GM12878 (cell line): ENCODE measurements around the gene FCHSD2. TPM values are rescaled to one million over a fixed set of nuclear protein-coding genes. Genes with fewer than 3 reads are reported as not detected.

Source experiments
- ASH2L ChIP-seq: fragments of 300-600, 200-600 bp; sonication (generic); IDR thresholded peaks from 2 replicates; pipeline ENCODE4 v1.6.1; 2017; ENCODE audit warnings: low read depth, mild to moderate bottlenecking, borderline replicate concordance
- ATF7 ChIP-seq: fragments of 450-650 bp; IDR thresholded peaks from 2 replicates; pipeline ENCODE4 v1.6.1; 2016; ENCODE audit warnings: low read depth, mild to moderate bottlenecking
- CREB1 ChIP-seq: IDR thresholded peaks from 2 replicates; pipeline ENCODE4 v1.6.1; 2012; ENCODE audit warnings: low read depth, mild to moderate bottlenecking, inconsistent platforms
- ESRRA ChIP-seq: IDR thresholded peaks from 2 replicates; pipeline ENCODE4 v1.6.1; 2012; ENCODE audit warnings: mild to moderate bottlenecking, low read length, improper control_type of control experiment
- HDAC2 ChIP-seq: fragments of 200-600 bp; sonication (generic); IDR thresholded peaks from 2 replicates; pipeline ENCODE4 v1.6.1; 2017
- PRDM15 ChIP-seq: fragments of 450-650 bp; formaldehyde crosslinking; IDR thresholded peaks from 2 replicates; pipeline ENCODE4 v1.4.0; 2020; ENCODE audit warnings: mild to moderate bottlenecking, moderate library complexity
- RELB ChIP-seq: fragments of 450-650 bp; IDR thresholded peaks from 2 replicates; pipeline ENCODE4 v1.6.1; 2017; ENCODE audit warnings: low read depth, mild to moderate bottlenecking, moderate library complexity
- SRF ChIP-seq, 2 experiments: IDR thresholded peaks; 2 replicates each; pipeline ENCODE4 v1.6.1; 2011; ENCODE audit warnings: low read depth in 2 of 2, low read length in 2 of 2, mild to moderate bottlenecking in 1 of 2, moderate library complexity in 1 of 2
- STAT1 ChIP-seq: fragments of 450-650 bp; conservative IDR thresholded peaks from 2 replicates; pipeline ENCODE4 v1.6.1; 2014; ENCODE audit warnings: antibody characterized with exemption, mild to moderate bottlenecking
- TAF1 ChIP-seq: IDR thresholded peaks from 2 replicates; pipeline ENCODE4 v1.6.1; 2011; ENCODE audit warnings: mild to moderate bottlenecking, low read depth, low read length, borderline replicate concordance
- ZBTB11 ChIP-seq: fragments of 450-650 bp; formaldehyde crosslinking; IDR thresholded peaks from 2 replicates; pipeline ENCODE4 v1.5.0; 2022; ENCODE audit warnings: mild to moderate bottlenecking, missing genetic modification characterization
- ZNF274 ChIP-seq: IDR thresholded peaks from one replicate; pipeline ENCODE4 v1.8.0; 2011; ENCODE audit not compliant: insufficient read length, insufficient read depth
- polyA plus RNA-seq, 11 experiments: library from polyadenylated mRNA; depleted of rRNA in 4 of 11; unstranded in 6 of 11; stranded (reverse) in 5 of 11; fragments of >200 nt; fragmentation: Nextera tagmentation in 4 of 11; fragmentation: Illumina TruSeq in 1 of 11; extraction: Ambion mirVana in 4 of 11; extraction: Trizol in 1 of 11; gene quantifications; 1 replicate in 1 of 11; 2 replicates in 10 of 11; pipeline versions ENCODE4 v1.2.1 to v1.2.3, GENCODE V29; 2011 to 2016; ENCODE audit warnings: inconsistent platforms in 2 of 11, missing spikeins in 2 of 11, low read depth in 1 of 11
- total RNA-seq, 4 experiments: library from RNA; depleted of rRNA in 3 of 4; stranded (reverse); fragments of >200 nt in 3 of 4; fragmentation: Illumina TruSeq in 1 of 4; extraction: Trizol in 1 of 4; gene quantifications; 2 replicates each; pipeline versions ENCODE4 v1.2.1 to v1.2.3, GENCODE V29; 2013 to 2021
- TF ChIP-seq, protein P1 (sequence below): IDR thresholded peaks from 2 replicates; pipeline ENCODE4 v1.6.1; 2012; ENCODE audit warnings: improper control_type of control experiment, low read depth, low read length; ENCODE audit not compliant: insufficient replicate concordance
- TF ChIP-seq, protein P2 (sequence below): fragments of 450-650 bp; IDR thresholded peaks from 2 replicates; pipeline ENCODE4 v1.6.1; 2017; ENCODE audit warnings: borderline replicate concordance

The FCHSD2 gene
- total and polyA plus RNA-seq, 10 of the 15 experiments (the other 5 are each of a cell fraction or from before 2014, with no cell fraction given), result 13.2 to 89.8 (median 47.8) TPM

GRCh38 chr11:73072935-73073481, 69.1 kb downstream of the FCHSD2 start (continued):
- no peak for TF ChIP-seq ZBTB11 (CRISPR knock-in tag)
- no peak for TF ChIP-seq STAT1
- peak; percentile 74 for TF ChIP-seq ATF7
- no peak for TF ChIP-seq HDAC2
- TF ChIP-seq PRDM15 (CRISPR knock-in tag), result no peak
- TF ChIP-seq ASH2L, result no peak
- TF ChIP-seq CREB1, result no peak
- TF ChIP-seq ZNF274, result no peak
- 0 out of 2 replicates have a peak, but pooled peaks have one; percentile 45 for TF ChIP-seq RELB
- TF ChIP-seq ESRRA, result no peak
- TF ChIP-seq, protein P1, sequence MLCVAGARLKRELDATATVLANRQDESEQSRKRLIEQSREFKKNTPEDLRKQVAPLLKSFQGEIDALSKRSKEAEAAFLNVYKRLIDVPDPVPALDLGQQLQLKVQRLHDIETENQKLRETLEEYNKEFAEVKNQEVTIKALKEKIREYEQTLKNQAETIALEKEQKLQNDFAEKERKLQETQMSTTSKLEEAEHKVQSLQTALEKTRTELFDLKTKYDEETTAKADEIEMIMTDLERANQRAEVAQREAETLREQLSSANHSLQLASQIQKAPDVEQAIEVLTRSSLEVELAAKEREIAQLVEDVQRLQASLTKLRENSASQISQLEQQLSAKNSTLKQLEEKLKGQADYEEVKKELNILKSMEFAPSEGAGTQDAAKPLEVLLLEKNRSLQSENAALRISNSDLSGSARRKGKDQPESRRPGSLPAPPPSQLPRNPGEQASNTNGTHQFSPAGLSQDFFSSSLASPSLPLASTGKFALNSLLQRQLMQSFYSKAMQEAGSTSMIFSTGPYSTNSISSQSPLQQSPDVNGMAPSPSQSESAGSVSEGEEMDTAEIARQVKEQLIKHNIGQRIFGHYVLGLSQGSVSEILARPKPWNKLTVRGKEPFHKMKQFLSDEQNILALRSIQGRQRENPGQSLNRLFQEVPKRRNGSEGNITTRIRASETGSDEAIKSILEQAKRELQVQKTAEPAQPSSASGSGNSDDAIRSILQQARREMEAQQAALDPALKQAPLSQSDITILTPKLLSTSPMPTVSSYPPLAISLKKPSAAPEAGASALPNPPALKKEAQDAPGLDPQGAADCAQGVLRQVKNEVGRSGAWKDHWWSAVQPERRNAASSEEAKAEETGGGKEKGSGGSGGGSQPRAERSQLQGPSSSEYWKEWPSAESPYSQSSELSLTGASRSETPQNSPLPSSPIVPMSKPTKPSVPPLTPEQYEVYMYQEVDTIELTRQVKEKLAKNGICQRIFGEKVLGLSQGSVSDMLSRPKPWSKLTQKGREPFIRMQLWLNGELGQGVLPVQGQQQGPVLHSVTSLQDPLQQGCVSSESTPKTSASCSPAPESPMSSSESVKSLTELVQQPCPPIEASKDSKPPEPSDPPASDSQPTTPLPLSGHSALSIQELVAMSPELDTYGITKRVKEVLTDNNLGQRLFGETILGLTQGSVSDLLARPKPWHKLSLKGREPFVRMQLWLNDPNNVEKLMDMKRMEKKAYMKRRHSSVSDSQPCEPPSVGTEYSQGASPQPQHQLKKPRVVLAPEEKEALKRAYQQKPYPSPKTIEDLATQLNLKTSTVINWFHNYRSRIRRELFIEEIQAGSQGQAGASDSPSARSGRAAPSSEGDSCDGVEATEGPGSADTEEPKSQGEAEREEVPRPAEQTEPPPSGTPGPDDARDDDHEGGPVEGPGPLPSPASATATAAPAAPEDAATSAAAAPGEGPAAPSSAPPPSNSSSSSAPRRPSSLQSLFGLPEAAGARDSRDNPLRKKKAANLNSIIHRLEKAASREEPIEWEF, result no peak
- peak; percentile 62; the same call in 1 of the 2 replicates for TF ChIP-seq TAF1
- TF ChIP-seq, protein P2, sequence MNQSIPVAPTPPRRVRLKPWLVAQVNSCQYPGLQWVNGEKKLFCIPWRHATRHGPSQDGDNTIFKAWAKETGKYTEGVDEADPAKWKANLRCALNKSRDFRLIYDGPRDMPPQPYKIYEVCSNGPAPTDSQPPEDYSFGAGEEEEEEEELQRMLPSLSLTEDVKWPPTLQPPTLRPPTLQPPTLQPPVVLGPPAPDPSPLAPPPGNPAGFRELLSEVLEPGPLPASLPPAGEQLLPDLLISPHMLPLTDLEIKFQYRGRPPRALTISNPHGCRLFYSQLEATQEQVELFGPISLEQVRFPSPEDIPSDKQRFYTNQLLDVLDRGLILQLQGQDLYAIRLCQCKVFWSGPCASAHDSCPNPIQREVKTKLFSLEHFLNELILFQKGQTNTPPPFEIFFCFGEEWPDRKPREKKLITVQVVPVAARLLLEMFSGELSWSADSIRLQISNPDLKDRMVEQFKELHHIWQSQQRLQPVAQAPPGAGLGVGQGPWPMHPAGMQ, result no peak
- no peak for TF ChIP-seq SRF (IDR thresholded peaks at IDR 0.05; ENCODE audit: low read depth in 2 of 2, low read length in 2 of 2)
